Activated naive CD8-positive, alpha-beta T cell treated with anti-CD3 and anti-CD28 coated beads, Interleukin-2, amount 50 U/mL, for 24 hours (primary cell): ENCODE data around the gene NRXN3.
"Not testable (repeated sequence)": the region's sequence is repeated elsewhere in the genome, so short reads cannot be mapped to it uniquely, and the experiment has no call there.

Source experiments
- ATAC-seq: fragments of 150-1000 bp; cut with Tn5 transposase; one replicate; pipeline ENCODE4 v1.10.0; 2021
- DNase-seq: peaks from one replicate; pipeline ENCODE4 v3.0.0; 2021
- H3K27ac Mint-ChIP-seq: one replicate; pipeline ENCODE4 v1.8.0; 2021; ENCODE audit warnings: mild to moderate bottlenecking, mixed read lengths
- H3K27me3 Mint-ChIP-seq: one replicate; pipeline ENCODE4 v1.8.0; 2021; ENCODE audit warnings: mixed read lengths
- H3K36me3 Mint-ChIP-seq: one replicate; pipeline ENCODE4 v1.8.0; 2021; ENCODE audit warnings: low read depth, mixed read lengths
- H3K4me1 Mint-ChIP-seq: one replicate; pipeline ENCODE4 v1.8.0; 2021; ENCODE audit warnings: mixed read lengths
- H3K4me3 Mint-ChIP-seq: one replicate; pipeline ENCODE4 v1.8.0; 2021; ENCODE audit warnings: mild to moderate bottlenecking, moderate library complexity, mixed read lengths
- H3K9me3 Mint-ChIP-seq: one replicate; pipeline ENCODE4 v1.8.0; 2021; ENCODE audit warnings: mixed read lengths

The NRXN3 gene

GRCh38 chr14:78455896-78456435, 285.8 kb downstream of the NRXN3 start:
- no peak overlapping the region for H3K27ac Mint-ChIP-seq
- ATAC-seq: no peak

GRCh38 chr14:78469947-78470346, 299.8 kb downstream of the NRXN3 start:
- no peaks in the 10 kb centered on the region for H3K4me1 Mint-ChIP-seq
- no peaks in the 10 kb centered on the region for H3K27me3 Mint-ChIP-seq
- DNase-seq (no peak), ATAC-seq (no peak)
- no peaks in the 10 kb centered on the region for H3K36me3 Mint-ChIP-seq
- no peaks in the 10 kb centered on the region for H3K9me3 Mint-ChIP-seq
- H3K27ac Mint-ChIP-seq: no peak overlapping the region
- H3K4me3 Mint-ChIP-seq: no peak overlapping the region

More at GRCh38 chr14:78455896-78456435, 285.8 kb downstream of the NRXN3 start:
- Mint-ChIP-seq H3K27me3 (peaks cover 5% of the 10 kb centered on the region), H3K4me3 (no peak overlapping the region), H3K36me3 (no peaks in the 10 kb centered on the region), H3K4me1 (no peaks in the 10 kb centered on the region), H3K9me3 (no peaks in the 10 kb centered on the region)
- DNase-seq: no peak

GRCh38 chr14:78479127-78479780, 309.1 kb downstream of the NRXN3 start:
- H3K36me3 Mint-ChIP-seq: no peaks in the 10 kb centered on the region

GRCh38 chr14:78484028-78484427, 313.9 kb downstream of the NRXN3 start:
- Mint-ChIP-seq H3K4me3 (no peak overlapping the region), H3K4me1 (no peaks in the 10 kb centered on the region), H3K27me3 (peaks cover 3% of the 10 kb centered on the region), H3K27ac (no peak overlapping the region), H3K36me3 (no peaks in the 10 kb centered on the region), H3K9me3 (no peaks in the 10 kb centered on the region)
- ATAC-seq (no peak), DNase-seq (no peak)

More at GRCh38 chr14:78479127-78479780, 309.1 kb downstream of the NRXN3 start:
- peaks cover 2% of the 10 kb centered on the region for H3K27me3 Mint-ChIP-seq
- no peaks in the 10 kb centered on the region for H3K4me1 Mint-ChIP-seq
- H3K9me3 Mint-ChIP-seq: no peaks in the 10 kb centered on the region
- no peak overlapping the region for H3K4me3 Mint-ChIP-seq
- H3K27ac Mint-ChIP-seq: no peak overlapping the region
- ATAC-seq (no peak), DNase-seq (no peak)

GRCh38 chr14:78486081-78486480, 315.9 kb downstream of the NRXN3 start:
- DNase-seq: no peak
- no peak overlapping the region for H3K27ac Mint-ChIP-seq
- no peaks in the 10 kb centered on the region for H3K36me3 Mint-ChIP-seq
- H3K9me3 Mint-ChIP-seq: no peaks in the 10 kb centered on the region
- peaks cover 3% of the 10 kb centered on the region for H3K27me3 Mint-ChIP-seq
- no peak overlapping the region for H3K4me3 Mint-ChIP-seq
- ATAC-seq: no peak
- no peaks in the 10 kb centered on the region for H3K4me1 Mint-ChIP-seq

GRCh38 chr14:78486621-78487020, 316.4 kb downstream of the NRXN3 start:
- Mint-ChIP-seq H3K36me3 (no peaks in the 10 kb centered on the region), H3K4me1 (no peaks in the 10 kb centered on the region), H3K9me3 (no peaks in the 10 kb centered on the region), H3K27ac (no peak overlapping the region), H3K27me3 (peaks cover 3% of the 10 kb centered on the region), H3K4me3 (no peak overlapping the region)
- no peak for DNase-seq
- ATAC-seq: no peak

- not testable (repeated sequence) for H3K27me3 Mint-ChIP-seq, H3K36me3 Mint-ChIP-seq
Measured at GRCh38 chr14:78487573-78487972, 317.4 kb downstream of the NRXN3 start.

GRCh38 chr14:78488938-78489337, 318.8 kb downstream of the NRXN3 start:
- Mint-ChIP-seq H3K4me3 (no peak overlapping the region), H3K36me3 (no peaks in the 10 kb centered on the region), H3K27ac (no peak overlapping the region), H3K27me3 (peaks cover 3% of the 10 kb centered on the region), H3K9me3 (no peaks in the 10 kb centered on the region), H3K4me1 (no peaks in the 10 kb centered on the region)
- DNase-seq (no peak), ATAC-seq (no peak)

More at GRCh38 chr14:78487573-78487972, 317.4 kb downstream of the NRXN3 start:
- H3K9me3 Mint-ChIP-seq, H3K27ac Mint-ChIP-seq, DNase-seq, H3K4me3 Mint-ChIP-seq, H3K4me1 Mint-ChIP-seq, ATAC-seq: not testable (repeated sequence)

GRCh38 chr14:78491048-78491447, 320.9 kb downstream of the NRXN3 start:
- Mint-ChIP-seq H3K27ac (no peak overlapping the region), H3K27me3 (peaks cover 3% of the 10 kb centered on the region), H3K4me1 (no peaks in the 10 kb centered on the region), H3K9me3 (no peaks in the 10 kb centered on the region), H3K36me3 (no peaks in the 10 kb centered on the region), H3K4me3 (no peak overlapping the region)
- ATAC-seq (no peak), DNase-seq (no peak)

GRCh38 chr14:78498062-78498595, 328.0 kb downstream of the NRXN3 start:
- H3K9me3 Mint-ChIP-seq: peaks cover 6% of the 10 kb centered on the region
- no peaks in the 10 kb centered on the region for H3K36me3 Mint-ChIP-seq
- H3K4me1 Mint-ChIP-seq: no peaks in the 10 kb centered on the region
- H3K27ac Mint-ChIP-seq: no peak overlapping the region
- DNase-seq (no peak), ATAC-seq (no peak)
- no peak overlapping the region for H3K4me3 Mint-ChIP-seq
- no peaks in the 10 kb centered on the region for H3K27me3 Mint-ChIP-seq

- no peak for ATAC-seq
- H3K4me3 Mint-ChIP-seq: no peak overlapping the region
- no peak overlapping the region for H3K27ac Mint-ChIP-seq
- H3K9me3 Mint-ChIP-seq: peaks cover 6% of the 10 kb centered on the region
- no peak for DNase-seq
- H3K4me1 Mint-ChIP-seq: no peaks in the 10 kb centered on the region
- H3K36me3 Mint-ChIP-seq: no peaks in the 10 kb centered on the region
- no peaks in the 10 kb centered on the region for H3K27me3 Mint-ChIP-seq
Measured at GRCh38 chr14:78501909-78502308, 331.7 kb downstream of the NRXN3 start.

GRCh38 chr14:78508023-78508422, 337.9 kb downstream of the NRXN3 start:
- H3K4me3 Mint-ChIP-seq: no peak overlapping the region
- DNase-seq: no peak
- no peaks in the 10 kb centered on the region for H3K4me1 Mint-ChIP-seq
- no peak overlapping the region for H3K27ac Mint-ChIP-seq
- H3K36me3 Mint-ChIP-seq: no peaks in the 10 kb centered on the region
- no peaks in the 10 kb centered on the region for H3K27me3 Mint-ChIP-seq
- no peaks in the 10 kb centered on the region for H3K9me3 Mint-ChIP-seq
- no peak for ATAC-seq

- Mint-ChIP-seq H3K4me3 (no peak overlapping the region), H3K27me3 (peaks cover 2% of the 10 kb centered on the region), H3K9me3 (no peaks in the 10 kb centered on the region), H3K36me3 (no peaks in the 10 kb centered on the region), H3K27ac (no peak overlapping the region), H3K4me1 (no peaks in the 10 kb centered on the region)
- ATAC-seq (no peak), DNase-seq (no peak)
Measured at GRCh38 chr14:78509516-78509915, 339.3 kb downstream of the NRXN3 start.

GRCh38 chr14:78512021-78512420, 341.8 kb downstream of the NRXN3 start:
- H3K4me3 Mint-ChIP-seq: no peak overlapping the region
- H3K9me3 Mint-ChIP-seq: no peaks in the 10 kb centered on the region
- no peak for DNase-seq
- no peaks in the 10 kb centered on the region for H3K4me1 Mint-ChIP-seq
- no peak overlapping the region for H3K27ac Mint-ChIP-seq
- H3K36me3 Mint-ChIP-seq: no peaks in the 10 kb centered on the region
- ATAC-seq: no peak
- peaks cover 2% of the 10 kb centered on the region for H3K27me3 Mint-ChIP-seq

- no peak overlapping the region for H3K27ac Mint-ChIP-seq
- H3K36me3 Mint-ChIP-seq: no peaks in the 10 kb centered on the region
- H3K4me3 Mint-ChIP-seq: no peak overlapping the region
- no peaks in the 10 kb centered on the region for H3K4me1 Mint-ChIP-seq
- ATAC-seq (no peak), DNase-seq (peak; percentile 13)
- no peaks in the 10 kb centered on the region for H3K27me3 Mint-ChIP-seq
- H3K9me3 Mint-ChIP-seq: no peaks in the 10 kb centered on the region
Measured at GRCh38 chr14:78519863-78520262, 349.7 kb downstream of the NRXN3 start.
